AG09309 (cell line): Measurements from ENCODE around the gene CCDC73.
"Not testable (repeated sequence)": the region's sequence is repeated elsewhere in the genome, so short reads cannot be mapped to it uniquely, and the experiment has no call there.

Experiments used
- DNase-seq: peaks from one replicate; pipeline ENCODE4 v3.0.0-alpha.2; 2010; ENCODE audit warnings: low read depth
- H3K4me3 ChIP-seq: 2 replicates; pipeline ENCODE4 v1.5.1; 2011; ENCODE audit warnings: mild to moderate bottlenecking, low read depth, low read length, moderate library complexity; ENCODE audit not compliant: control insufficient read depth
- TF ChIP-seq, protein P1 (sequence below): IDR thresholded peaks from 2 replicates; pipeline ENCODE4 v1.5.1; 2011; ENCODE audit warnings: mild to moderate bottlenecking, low read depth, low read length, inconsistent platforms; ENCODE audit not compliant: insufficient read depth, control insufficient read depth; ENCODE audit errors: missing control alignments

CCDC73 gene

GRCh38 chr11:32723332-32723731 is 71.1 kb downstream of the CCDC73 start:
- TF ChIP-seq, protein P1, sequence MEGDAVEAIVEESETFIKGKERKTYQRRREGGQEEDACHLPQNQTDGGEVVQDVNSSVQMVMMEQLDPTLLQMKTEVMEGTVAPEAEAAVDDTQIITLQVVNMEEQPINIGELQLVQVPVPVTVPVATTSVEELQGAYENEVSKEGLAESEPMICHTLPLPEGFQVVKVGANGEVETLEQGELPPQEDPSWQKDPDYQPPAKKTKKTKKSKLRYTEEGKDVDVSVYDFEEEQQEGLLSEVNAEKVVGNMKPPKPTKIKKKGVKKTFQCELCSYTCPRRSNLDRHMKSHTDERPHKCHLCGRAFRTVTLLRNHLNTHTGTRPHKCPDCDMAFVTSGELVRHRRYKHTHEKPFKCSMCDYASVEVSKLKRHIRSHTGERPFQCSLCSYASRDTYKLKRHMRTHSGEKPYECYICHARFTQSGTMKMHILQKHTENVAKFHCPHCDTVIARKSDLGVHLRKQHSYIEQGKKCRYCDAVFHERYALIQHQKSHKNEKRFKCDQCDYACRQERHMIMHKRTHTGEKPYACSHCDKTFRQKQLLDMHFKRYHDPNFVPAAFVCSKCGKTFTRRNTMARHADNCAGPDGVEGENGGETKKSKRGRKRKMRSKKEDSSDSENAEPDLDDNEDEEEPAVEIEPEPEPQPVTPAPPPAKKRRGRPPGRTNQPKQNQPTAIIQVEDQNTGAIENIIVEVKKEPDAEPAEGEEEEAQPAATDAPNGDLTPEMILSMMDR = no peak
- H3K4me3 ChIP-seq = no peak overlapping the region
- DNase-seq = no peak

DNA sequence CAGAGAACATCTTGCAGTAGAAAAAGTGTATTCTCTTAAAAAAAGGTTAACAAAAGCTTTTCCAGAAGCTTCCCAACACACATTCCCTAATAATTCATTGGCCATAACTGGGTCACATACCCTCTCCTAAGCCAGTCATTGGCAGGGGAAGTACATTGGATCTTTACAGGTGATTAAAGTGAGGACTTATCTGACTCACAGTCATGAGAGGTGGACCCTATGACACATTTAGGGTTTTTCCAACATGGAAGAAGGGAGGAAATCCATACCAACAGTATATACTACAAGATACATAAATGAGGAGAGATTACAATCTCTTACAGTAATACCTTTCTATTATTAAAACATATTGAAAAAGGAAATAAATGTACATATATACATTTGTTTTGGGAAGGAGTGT is 72.2 kb downstream of the CCDC73 start:
- no peak overlapping the region for H3K4me3 ChIP-seq
- TF ChIP-seq, protein P1 = no peak
- no peak for DNase-seq

DNA sequence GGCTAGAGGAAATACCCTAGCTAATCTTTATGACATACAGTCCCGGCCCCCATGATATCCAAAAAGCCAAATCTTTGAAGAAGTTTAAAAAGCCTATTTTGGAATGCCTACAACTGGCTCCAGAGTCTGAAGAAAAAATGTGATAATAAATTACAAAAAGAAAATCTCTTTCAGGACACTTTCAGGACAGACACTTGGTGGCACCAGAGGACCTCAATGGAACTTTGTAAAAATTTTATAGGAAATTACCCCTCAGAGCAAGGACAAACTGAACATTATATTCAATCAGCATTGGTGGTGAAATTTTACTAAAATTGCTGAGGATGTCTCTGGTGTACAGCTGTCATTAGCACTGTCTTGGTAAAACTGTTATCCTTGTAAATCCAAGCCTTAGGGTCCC is 81.0 kb downstream of the CCDC73 start:
- H3K4me3 ChIP-seq = no peak overlapping the region
- DNase-seq = no peak
- TF ChIP-seq, protein P1 = peak; percentile 26

DNA sequence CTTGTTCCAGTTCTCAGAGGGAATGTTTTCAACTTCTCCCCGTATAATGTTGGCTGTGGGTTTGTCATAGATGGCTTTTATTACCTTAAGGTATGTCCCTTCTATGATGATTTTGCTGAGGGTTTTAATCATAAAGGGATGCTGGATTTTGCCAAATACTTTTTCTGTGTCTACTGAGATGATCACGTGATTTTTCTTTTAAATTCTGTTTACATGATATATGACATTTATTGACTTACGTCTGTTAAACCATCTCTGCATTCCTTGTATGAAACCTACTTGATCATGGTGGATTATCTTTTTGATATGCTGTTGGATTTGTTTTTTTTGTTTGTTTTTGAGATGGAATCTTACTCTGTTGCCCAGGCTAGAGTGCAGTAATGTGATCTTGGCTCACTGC is 85.5 kb downstream of the CCDC73 start:
- DNase-seq, H3K4me3 ChIP-seq: not testable (repeated sequence)

GRCh38 chr11:32706985-32707741 is 87.3 kb downstream of the CCDC73 start:
- no peak overlapping the region for H3K4me3 ChIP-seq
- peak; percentile 39 for DNase-seq
- TF ChIP-seq, protein P1 = no peak

DNA sequence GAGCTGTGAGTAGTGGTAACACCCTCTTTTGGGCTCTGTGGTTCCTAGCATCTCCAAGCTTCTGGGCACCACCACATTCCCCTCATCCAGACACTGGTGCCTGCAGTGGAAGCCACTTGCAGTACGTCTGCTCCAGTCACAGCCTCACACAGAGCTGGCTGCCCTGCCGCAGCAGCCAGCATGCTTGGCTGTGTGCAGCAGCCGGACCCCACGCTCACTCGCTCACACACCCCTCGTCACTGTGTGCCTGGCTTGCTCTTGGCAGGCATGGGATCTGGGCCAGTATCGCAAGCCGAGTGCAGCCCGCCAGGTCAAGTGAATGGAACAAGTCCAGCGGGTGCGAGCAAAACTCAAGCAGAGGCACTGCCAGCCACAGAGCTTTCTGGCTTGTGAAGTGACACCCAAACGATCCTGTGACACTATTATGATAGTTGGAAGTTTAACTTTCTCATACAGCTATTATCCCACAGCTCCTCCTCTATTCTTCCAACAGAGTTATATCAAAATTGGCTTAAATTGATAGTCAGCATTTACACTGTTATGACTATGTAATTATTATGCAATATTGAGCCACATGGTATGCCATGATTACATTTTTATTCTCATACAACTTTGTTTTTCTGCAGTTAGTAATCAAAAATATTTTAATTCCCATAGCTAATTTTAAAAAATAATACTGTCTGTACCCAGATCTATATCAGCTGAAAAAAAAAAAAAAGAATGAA is 89.0 kb downstream of the CCDC73 start:
- TF ChIP-seq, protein P1 = no peak
- no peak overlapping the region for H3K4me3 ChIP-seq

DNA sequence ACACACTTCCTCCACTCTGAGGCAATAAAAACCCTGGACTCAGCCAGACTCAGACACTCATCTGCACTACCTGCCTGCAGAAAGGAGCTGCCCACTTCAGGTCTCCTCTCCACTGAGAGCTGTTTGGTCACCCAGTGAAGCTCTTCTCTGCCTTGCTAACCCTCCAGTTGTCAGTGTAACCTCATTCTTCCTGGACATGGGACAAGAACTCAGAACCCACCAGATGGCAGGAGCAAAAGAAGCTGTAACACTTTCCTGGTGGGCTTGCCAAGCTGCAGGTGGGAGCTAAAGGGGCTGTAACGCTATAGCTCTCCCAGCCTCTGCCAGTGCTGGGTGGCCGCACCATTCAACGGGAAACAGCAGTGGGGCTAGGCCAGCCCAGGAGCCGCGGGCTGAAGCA is 89.7 kb downstream of the CCDC73 start:
- TF ChIP-seq, protein P1 = no peak
- DNase-seq = no peak
- no peak overlapping the region for H3K4me3 ChIP-seq

More for the DNA sequence above, 89.0 kb downstream of the CCDC73 start:
- DNase-seq = no peak
